H1 (cell line): ENCODE results near the gene JOSD1. TPM values are rescaled to one million over a fixed set of nuclear protein-coding genes. Genes with fewer than 3 reads are reported as not detected.

Experiments used
- CTCF ChIA-PET: fragments of 300-600 bp; sonication (Branson Sonifier 250); formaldehyde crosslinking; loops from one replicate; lab custom pipeline; 2021; ENCODE audit not compliant: partially characterized antibody; lab: Charles Lee
- POLR2A ChIA-PET: fragments of 300-600 bp; sonication (Branson Sonifier 250); formaldehyde crosslinking; loops from one replicate; lab custom pipeline; 2021; ENCODE audit warnings: inconsistent platforms; ENCODE audit not compliant: partially characterized antibody; lab: Charles Lee
- DNase-seq, 2 experiments: peaks; one replicate each; pipeline versions ENCODE4 v3.0.0 to v3.0.0-alpha.2; 2010 to 2022; ENCODE audit warnings: low spot score in 2 of 2, low read depth in 1 of 2, mixed read lengths in 1 of 2
- FAIRE-seq: peaks from 2 replicates; lab custom pipeline; 2011; peaks lifted over from hg19 to GRCh38; lab: Jason Lieb, UNC
- H2AFZ ChIP-seq: 2 replicates; pipeline ENCODE4 v1.8.1; 2012; ENCODE audit warnings: low read length, inconsistent platforms
- H2AK5ac ChIP-seq: 2 replicates; pipeline ENCODE4 v1.6.1; 2013; ENCODE audit warnings: low read depth, low read length
- H2BK120ac ChIP-seq: replicated peaks from 2 replicates; pipeline ENCODE3; 2013; ENCODE audit warnings: low read depth, low read length, inconsistent platforms
- H2BK12ac ChIP-seq: 2 replicates; pipeline ENCODE4 v1.6.1; 2013; ENCODE audit warnings: low read depth, low read length
- H2BK15ac ChIP-seq: 2 replicates; pipeline ENCODE4 v1.6.1; 2013; ENCODE audit warnings: low read length
- H2BK20ac ChIP-seq: 2 replicates; pipeline ENCODE4 v1.6.1; 2013; ENCODE audit warnings: low read length
- H2BK5ac ChIP-seq: 2 replicates; pipeline ENCODE4 v1.6.1; 2013; ENCODE audit warnings: low read depth, low read length
- H3K14ac ChIP-seq: 2 replicates; pipeline ENCODE4 v1.6.1; 2013; ENCODE audit warnings: inconsistent platforms; ENCODE audit not compliant: insufficient read length
- H3K18ac ChIP-seq: 2 replicates; pipeline ENCODE4 v1.6.1; 2013; ENCODE audit warnings: low read length; ENCODE audit errors: extremely low read depth
- H3K23ac ChIP-seq: 2 replicates; pipeline ENCODE4 v1.6.1; 2013; ENCODE audit warnings: inconsistent platforms; ENCODE audit not compliant: insufficient read length
- H3K23me2 ChIP-seq: 2 replicates; pipeline ENCODE4 v1.6.1; 2013; ENCODE audit warnings: low read depth, low read length
- H3K27ac ChIP-seq: 2 replicates; pipeline ENCODE4 v1.6.1; 2011; ENCODE audit warnings: low read depth, low read length, inconsistent platforms
- H3K27me3 ChIP-seq, 4 experiments: replicated peaks in 1 of 4; 1 replicate in 1 of 4; 2 replicates in 3 of 4; pipeline versions ENCODE4 v1.6.1 to v1.8.1; 2011 to 2013; ENCODE audit warnings: low read length in 3 of 4, mild to moderate bottlenecking in 3 of 4, inconsistent platforms in 2 of 4, mixed read lengths in 2 of 4, moderate library complexity in 1 of 4; ENCODE audit not compliant: control insufficient read depth in 3 of 4, insufficient read depth in 3 of 4; ENCODE audit errors: extremely low read depth in 1 of 4
- H3K36me3 ChIP-seq, 4 experiments: 2 replicates each; pipeline versions ENCODE4 v1.6.1 to v1.8.1; 2011 to 2013; ENCODE audit warnings: mild to moderate bottlenecking in 4 of 4, low read length in 3 of 4, moderate library complexity in 2 of 4, control low read depth in 1 of 4, inconsistent platforms in 1 of 4; ENCODE audit not compliant: insufficient read depth in 4 of 4, control insufficient read depth in 2 of 4
- H3K4ac ChIP-seq: replicated peaks from 2 replicates; pipeline ENCODE3; 2013; ENCODE audit warnings: low read length, low read depth, mixed read lengths, inconsistent platforms; ENCODE audit not compliant: insufficient read length
- H3K4me1 ChIP-seq, 4 experiments: replicated peaks in 1 of 4; 1 replicate in 1 of 4; 2 replicates in 3 of 4; pipeline versions ENCODE4 v1.6.1 to v1.8.1; 2011 to 2013; ENCODE audit warnings: low read length in 3 of 4, inconsistent platforms in 2 of 4, mixed read lengths in 1 of 4; ENCODE audit not compliant: insufficient read depth in 4 of 4, control insufficient read depth in 3 of 4
- H3K4me2 ChIP-seq, 2 experiments: 2 replicates each; pipeline versions ENCODE4 v1.6.1 to v1.8.1; 2011 to 2013; ENCODE audit warnings: low read depth in 2 of 2, low read length in 2 of 2, control low read depth in 1 of 2, inconsistent platforms in 1 of 2, mild to moderate bottlenecking in 1 of 2; ENCODE audit not compliant: insufficient read depth in 1 of 2
- H3K4me3 ChIP-seq, 4 experiments: fragments of 200-600, 300-600 bp in 1 of 4; sonication (generic), shearing (Covaris generic), sonication (Bioruptor Twin) in 1 of 4; 2 replicates each; pipeline versions ENCODE4 v1.5.1 to v1.8.1; 2011 to 2016; ENCODE audit warnings: low read length in 4 of 4, low read depth in 3 of 4, control low read depth in 2 of 4, inconsistent platforms in 2 of 4, mild to moderate bottlenecking in 2 of 4, mixed read lengths in 1 of 4, moderate library complexity in 1 of 4; ENCODE audit not compliant: insufficient read depth in 2 of 4; ENCODE audit errors: extremely low read depth in 1 of 4
- H3K56ac ChIP-seq: replicated peaks from 2 replicates; pipeline ENCODE3; 2013; ENCODE audit warnings: low read depth, mild to moderate bottlenecking, mixed read lengths, low read length, inconsistent platforms; ENCODE audit not compliant: insufficient read length
- H3K79me1 ChIP-seq: 2 replicates; pipeline ENCODE4 v1.6.1; 2013; ENCODE audit warnings: low read depth, low read length, control low read depth
- H3K79me2 ChIP-seq, 2 experiments: 2 replicates each; pipeline versions ENCODE4 v1.6.1 to v1.8.1; 2012 to 2013; ENCODE audit warnings: low read length in 2 of 2, mild to moderate bottlenecking in 2 of 2, inconsistent platforms in 1 of 2; ENCODE audit not compliant: insufficient read depth in 2 of 2, control insufficient read depth in 1 of 2
- H3K9ac ChIP-seq, 4 experiments: replicated peaks in 1 of 4; 1 replicate in 1 of 4; 2 replicates in 3 of 4; pipeline versions ENCODE4 v1.6.1 to v1.8.1; 2011 to 2013; ENCODE audit warnings: low read depth in 3 of 4, low read length in 3 of 4, control low read depth in 2 of 4, mild to moderate bottlenecking in 2 of 4, moderate library complexity in 2 of 4, inconsistent platforms in 1 of 4; ENCODE audit errors: extremely low read depth in 1 of 4
- H3K9me3 ChIP-seq, 2 experiments: 2 replicates each; pipeline versions ENCODE4 v1.6.1 to v1.8.1; 2012 to 2013; ENCODE audit warnings: mild to moderate bottlenecking in 2 of 2, moderate library complexity in 2 of 2, control low read depth in 1 of 2, inconsistent platforms in 1 of 2, low read depth in 1 of 2, low read length in 1 of 2, mixed read lengths in 1 of 2; ENCODE audit not compliant: insufficient read depth in 2 of 2
- H4K20me1 ChIP-seq, 2 experiments: replicated peaks in 1 of 2; 2 replicates each; pipeline versions ENCODE3 to v1.8.1; 2011 to 2013; ENCODE audit warnings: inconsistent platforms in 2 of 2, low read length in 2 of 2, mild to moderate bottlenecking in 1 of 2; ENCODE audit not compliant: insufficient read depth in 2 of 2, control insufficient read depth in 1 of 2
- H4K5ac ChIP-seq: 2 replicates; pipeline ENCODE4 v1.6.1; 2013; ENCODE audit warnings: low read length, low read depth, mixed read lengths, inconsistent platforms; ENCODE audit not compliant: insufficient read length
- H4K8ac ChIP-seq: 2 replicates; pipeline ENCODE4 v1.8.0; 2013; ENCODE audit warnings: mild to moderate bottlenecking, moderate library complexity, low read length, inconsistent platforms; ENCODE audit not compliant: insufficient read depth; ENCODE audit errors: extremely low read depth
- H4K91ac ChIP-seq: replicated peaks from 2 replicates; pipeline ENCODE3; 2013; ENCODE audit warnings: low read length, mixed read lengths, inconsistent platforms; ENCODE audit not compliant: insufficient read length
- CBX5 ChIP-seq: fragments of 300-800, 300-1000 bp; sonication (generic); IDR thresholded peaks from 2 replicates; pipeline ENCODE4 v1.7.1; 2016; ENCODE audit warnings: antibody characterized with exemption, low read length, low read depth
- KDM5A ChIP-seq: fragments of 200-600 bp; IDR thresholded peaks from 2 replicates; pipeline ENCODE4 v1.7.1; 2012; ENCODE audit warnings: mild to moderate bottlenecking, low read length, inconsistent platforms, mixed read lengths
- WGBS, 2 experiments: shearing (Covaris generic) in 1 of 2; methylation state at CpG; one replicate each; pipeline versions ENCODE4 v1.1.6 to v1.1.7; 2013 to 2015; ENCODE audit warnings: low lambda C conversion rate in 2 of 2, mixed read lengths in 2 of 2, inconsistent platforms in 1 of 2, low coverage in 1 of 2, missing lambda C conversion rate in 1 of 2; ENCODE audit not compliant: insufficient replicate concordance in 2 of 2, insufficient coverage in 1 of 2, insufficient read length in 1 of 2; ENCODE audit errors: extremely low coverage in 1 of 2, missing lambda C conversion rate in 1 of 2; 5-methylcytosine and 5-hydroxymethylcytosine counted together
- long read RNA-seq, 2 experiments: library from RNA in 1 of 2; library from capped mRNA in 1 of 2; stranded (forward); transcript quantifications; one replicate each; pipeline ENCODE4 v2.0.0, GENCODE V29; 2021; ENCODE audit warnings: inconsistent platforms in 1 of 2
- polyA minus RNA-seq, 3 experiments: library from RNA; depleted of rRNA, polyadenylated mRNA; stranded (reverse); fragments of >200 nt; gene quantifications; 1 replicate in 2 of 3; 2 replicates in 1 of 3; pipeline ENCODE4 v1.2.3, GENCODE V29; 2011
- polyA plus RNA-seq, 7 experiments: library from polyadenylated mRNA; depleted of rRNA in 3 of 7; stranded (reverse) in 5 of 7; unstranded in 2 of 7; fragments of >200 nt in 5 of 7; fragments of 200-250 nt in 2 of 7; gene quantifications; 1 replicate in 5 of 7; 2 replicates in 1 of 7; 4 replicates in 1 of 7; pipeline versions ENCODE4 v1.2.1 to v1.2.3, GENCODE V29; 2011 to 2013; ENCODE audit warnings: missing spikeins in 2 of 7, mixed read lengths in 2 of 7
- total RNA-seq: library from RNA; stranded (reverse); fragmentation: NEBNext Ultra II Directional; extraction: Animal tissue kit (Norgen Biotek cat#: 25700); gene quantifications from 2 replicates; pipeline ENCODE4 v1.2.1, GENCODE V29; 2021
- TF ChIP-seq, protein P1 (sequence below): IDR thresholded peaks from 2 replicates; pipeline ENCODE4 v1.6.1; 2012; ENCODE audit warnings: low read length, inconsistent platforms
- TF ChIP-seq, protein P2 (sequence below): IDR thresholded peaks from 2 replicates; pipeline ENCODE4 v1.6.1; 2011; ENCODE audit warnings: low read length, improper control_type of control experiment

The JOSD1 gene
- total RNA-seq = 20.2 and 21.3 TPM in 2 replicates
- 16.7 and 18.4 TPM in 2 replicates for polyA plus RNA-seq (2011; rRNA removed)
- polyA plus RNA-seq (2011; cell fraction: cytosol; rRNA removed) = 18.1 TPM
- polyA plus RNA-seq (2011; cell fraction: nucleus; rRNA removed) = 18.8 TPM
- polyA plus RNA-seq (2012, experiment 1 of 2) = 14.7 to 20.6 TPM (median 17.3 TPM) in 4 replicates
- polyA plus RNA-seq (2012, experiment 2 of 2) = 10.8 TPM
- polyA plus RNA-seq (2013, experiment 1 of 2) = 12.2 TPM
- polyA plus RNA-seq (2013, experiment 2 of 2) = 12.1 TPM
- 20.8 and 22.0 TPM in 2 replicates for polyA minus RNA-seq (2011; rRNA and poly(A)+ RNA removed)
- polyA minus RNA-seq (2011; cell fraction: cytosol; rRNA and poly(A)+ RNA removed) = 14.9 TPM
- 14.4 TPM for polyA minus RNA-seq (2011; cell fraction: nucleus; rRNA and poly(A)+ RNA removed)
- long read RNA-seq, experiment 1, transcript JOSD1-201 (4 exons, 3,648 nt) = major isoform, 6 of 14 reads
- long read RNA-seq, experiment 1, partial matches to known transcripts = 0 of 14 reads
- long read RNA-seq, experiment 1, other reads (novel, unspliced or antisense) = 6 of 14 reads
- long read RNA-seq, experiment 2, partial matches to known transcripts = 0 of 1 reads
- long read RNA-seq, experiment 2, other reads (novel, unspliced or antisense) = 0 of 1 reads

DNA sequence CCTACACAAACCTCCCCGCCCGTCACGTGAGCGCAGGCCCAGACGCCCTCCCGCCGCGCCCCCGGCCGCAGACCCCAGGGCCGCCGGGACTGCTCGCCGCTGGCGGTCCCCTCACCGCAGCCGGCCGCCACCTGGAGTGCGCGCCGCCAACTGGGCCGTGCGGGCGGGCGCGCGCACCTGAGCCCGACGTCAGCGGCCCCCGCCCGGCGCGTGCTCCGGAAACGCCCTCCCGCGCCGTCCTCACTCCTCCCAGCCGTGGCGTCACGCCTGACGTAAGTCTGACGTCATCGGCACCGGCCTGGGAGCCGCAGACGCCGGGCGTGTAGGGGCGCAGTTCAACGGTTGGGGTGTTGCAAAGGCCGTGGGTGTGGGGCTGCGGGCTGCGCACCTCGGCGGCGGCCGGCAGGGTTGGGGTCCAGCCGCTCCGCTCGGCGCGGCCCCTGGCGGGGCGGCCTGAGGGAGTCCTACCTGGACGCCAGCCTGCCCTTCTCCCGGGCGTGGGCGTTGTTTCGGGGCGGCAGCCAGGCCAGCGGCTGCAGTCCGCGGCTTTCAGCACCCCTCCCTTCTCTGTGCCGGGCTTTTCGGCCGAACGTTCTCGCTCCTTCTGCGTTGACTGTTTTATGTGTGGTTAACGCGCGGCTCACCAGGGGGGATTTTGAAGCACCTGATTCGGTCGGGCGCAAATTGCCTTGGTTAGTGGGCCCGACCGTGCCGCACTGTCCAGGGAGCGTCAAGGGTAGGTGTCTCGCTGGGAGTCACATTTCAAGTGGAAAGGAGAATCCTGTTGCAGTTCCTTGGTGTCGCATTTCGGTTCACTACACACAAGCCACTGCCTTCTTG is at the start of gene JOSD1:
JOSD1 (minus strand) TSS at position 155 of the 840 bp plus-strand sequence. CDS start 956 bp downstream, outside the sequence.
- WGBS, 2 experiments = 1% methylated on average over 34 of the region's 94 CpGs; no CpG with 5 or more reads in 1 of the 2 experiments
- TF ChIP-seq, protein P1, sequence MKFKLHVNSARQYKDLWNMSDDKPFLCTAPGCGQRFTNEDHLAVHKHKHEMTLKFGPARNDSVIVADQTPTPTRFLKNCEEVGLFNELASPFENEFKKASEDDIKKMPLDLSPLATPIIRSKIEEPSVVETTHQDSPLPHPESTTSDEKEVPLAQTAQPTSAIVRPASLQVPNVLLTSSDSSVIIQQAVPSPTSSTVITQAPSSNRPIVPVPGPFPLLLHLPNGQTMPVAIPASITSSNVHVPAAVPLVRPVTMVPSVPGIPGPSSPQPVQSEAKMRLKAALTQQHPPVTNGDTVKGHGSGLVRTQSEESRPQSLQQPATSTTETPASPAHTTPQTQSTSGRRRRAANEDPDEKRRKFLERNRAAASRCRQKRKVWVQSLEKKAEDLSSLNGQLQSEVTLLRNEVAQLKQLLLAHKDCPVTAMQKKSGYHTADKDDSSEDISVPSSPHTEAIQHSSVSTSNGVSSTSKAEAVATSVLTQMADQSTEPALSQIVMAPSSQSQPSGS = peak; percentile 83
- TF ChIP-seq KDM5A (no peak), CBX5 (no peak)
- TF ChIP-seq, protein P2, sequence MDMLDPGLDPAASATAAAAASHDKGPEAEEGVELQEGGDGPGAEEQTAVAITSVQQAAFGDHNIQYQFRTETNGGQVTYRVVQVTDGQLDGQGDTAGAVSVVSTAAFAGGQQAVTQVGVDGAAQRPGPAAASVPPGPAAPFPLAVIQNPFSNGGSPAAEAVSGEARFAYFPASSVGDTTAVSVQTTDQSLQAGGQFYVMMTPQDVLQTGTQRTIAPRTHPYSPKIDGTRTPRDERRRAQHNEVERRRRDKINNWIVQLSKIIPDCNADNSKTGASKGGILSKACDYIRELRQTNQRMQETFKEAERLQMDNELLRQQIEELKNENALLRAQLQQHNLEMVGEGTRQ = no peak

More for the DNA sequence above, at the start of gene JOSD1:
- Histone ChIP-seq H3K79me2 (peaks cover 0 to 31% of the 10 kb centered on the region in 2 experiments; a peak in 3 of 4 replicates), H4K91ac (peak within 1 kb of the TSS; percentile 62), H3K4me1 (peaks cover 7 to 19% (median 12%) of the 10 kb centered on the region in 4 experiments; a peak in 6 of 7 replicates), H3K79me1 (peaks cover 2% of the 10 kb centered on the region; the same call in 1 of the 2 replicates), H2BK5ac (peak within 1 kb of the TSS; percentile 75), H3K23ac (no peak within 1 kb of the TSS), H3K4ac (peak within 1 kb of the TSS; percentile 70), H2BK120ac (no peak within 1 kb of the TSS), H4K8ac (peak within 1 kb of the TSS; percentile 94), H3K4me3 (peak within 1 kb of the TSS; percentile 74 to 100 (median 88)), H3K9me3 (no peaks in the 10 kb centered on the region), H3K36me3 (no peaks in the 10 kb centered on the region; a peak in 2 of 8 replicates), H4K5ac (peak within 1 kb of the TSS; percentile 56), H3K4me2 (peak within 1 kb of the TSS; percentile 93 to 96), H3K9ac (peak within 1 kb of the TSS; percentile 90 to 94 (median 90)), H2BK20ac (no peak within 1 kb of the TSS), H2BK12ac (no peak within 1 kb of the TSS; the same call in none of the 2 replicates), H2AK5ac (no peak within 1 kb of the TSS; the same call in 1 of the 2 replicates), H3K27me3 (no peaks in the 10 kb centered on the region), H3K27ac (peak within 1 kb of the TSS; percentile 97), H3K23me2 (peaks cover 14% of the 10 kb centered on the region), H3K56ac (peak within 1 kb of the TSS; percentile 40), H4K20me1 (peaks cover 0 to 3% of the 10 kb centered on the region in 2 experiments), H2BK15ac (0 out of 2 replicates have a peak within 1 kb of the TSS, but pooled peaks have one; percentile 85), H3K14ac (no peak within 1 kb of the TSS), H2AFZ (peak within 1 kb of the TSS; percentile 9; the same call in 1 of the 2 replicates), H3K18ac (peak within 1 kb of the TSS; percentile 36)
- CTCF ChIA-PET = no interaction called here
- POLR2A ChIA-PET = interaction anchor here (13.1 kb wide), 1 partner anchor 18 kb away, joined by 123 read pairs; the partner anchor contains the start of gene TOMM22
- FAIRE-seq (no peak), DNase-seq (peak; percentile 70 to 99)
